PFSK-1 (cell line): ENCODE results near the gene ACAP2.
A peak's percentile ranks its signal among the peaks of the same experiment; 100 is the strongest.

ENCODE experiments used
- FOXP2 ChIP-seq: optimal IDR thresholded peaks from 2 replicates; pipeline ENCODE3; 2011; ENCODE audit warnings: borderline replicate concordance, control low read depth, inconsistent platforms; ENCODE audit not compliant: insufficient read depth; ENCODE audit errors: extremely low read length, extremely low read depth
- POLR2AphosphoS5 ChIP-seq: IDR thresholded peaks from 2 replicates; pipeline ENCODE4 v1.6.1; 2012; ENCODE audit warnings: low read depth, mild to moderate bottlenecking, control low read depth, low read length, moderate library complexity
- REST ChIP-seq, 2 experiments: IDR thresholded peaks; 2 replicates each; pipeline versions ENCODE4 v1.6.1 to v1.8.0; 2011 to 2012; ENCODE audit warnings: low read depth in 2 of 2, low read length in 2 of 2, control low read depth in 1 of 2, inconsistent platforms in 1 of 2, mild to moderate bottlenecking in 1 of 2, moderate library complexity in 1 of 2; ENCODE audit not compliant: insufficient read depth in 1 of 2
- SIN3A ChIP-seq: IDR thresholded peaks from 2 replicates; pipeline ENCODE4 v1.6.1; 2012; ENCODE audit warnings: mild to moderate bottlenecking, low read length, moderate library complexity, borderline replicate concordance; ENCODE audit not compliant: insufficient read depth
- TAF1 ChIP-seq: IDR thresholded peaks from 2 replicates; pipeline ENCODE4 v1.6.1; 2012; ENCODE audit warnings: low read length, control low read depth, borderline replicate concordance; ENCODE audit not compliant: insufficient read depth

The ACAP2 gene

GRCh38 chr3:195274259-195274966 lies 168.4 kb downstream of the ACAP2 start:
- TF ChIP-seq TAF1, result no peak
- TF ChIP-seq FOXP2, result no peak
- no peak for TF ChIP-seq REST (IDR thresholded peaks at IDR 0.05; ENCODE audit: insufficient read depth in 1 of 2, low read depth in 2 of 2, low read length in 2 of 2)
- TF ChIP-seq POLR2AphosphoS5, result no peak
- TF ChIP-seq SIN3A, result no peak

GRCh38 chr3:195271410-195272243 lies 171.2 kb downstream of the ACAP2 start:
- 0 out of 2 replicates have a peak, but pooled peaks have one; percentile 27 for TF ChIP-seq TAF1
- peak; percentile 73 for TF ChIP-seq FOXP2
- peak in 1 of 2 experiments; percentile 51; a peak in 1 of 4 replicates for TF ChIP-seq REST (IDR thresholded peaks at IDR 0.05; ENCODE audit: insufficient read depth in 1 of 2, low read depth in 2 of 2, low read length in 2 of 2)
- peak; percentile 74 for TF ChIP-seq POLR2AphosphoS5
- peak; percentile 53; the same call in 1 of the 2 replicates for TF ChIP-seq SIN3A

- TF ChIP-seq FOXP2, result no peak
- no peak for TF ChIP-seq REST (IDR thresholded peaks at IDR 0.05; ENCODE audit: insufficient read depth in 1 of 2, low read depth in 2 of 2, low read length in 2 of 2)
- no peak for TF ChIP-seq TAF1
- no peak for TF ChIP-seq SIN3A
- TF ChIP-seq POLR2AphosphoS5, result no peak; the same call in 1 of the 2 replicates
These were observed 171.9 kb downstream of the ACAP2 start, which contains the start of gene XXYLT1 for GRCh38 chr3:195270817-195271409. XXYLT1 (minus strand) TSS chr3:195271159; CDS start chr3:195271058, 101 bp downstream.

GRCh38 chr3:195270079-195270816 lies 172.6 kb downstream of the ACAP2 start:
- TF ChIP-seq TAF1 (no peak), FOXP2 (no peak), SIN3A (peak; percentile 83; the same call in 1 of the 2 replicates), POLR2AphosphoS5 (no peak), REST (IDR thresholded peaks at IDR 0.05; ENCODE audit: insufficient read depth in 1 of 2, low read depth in 2 of 2, low read length in 2 of 2) (no peak)
